NCI-H69 (cell line): ENCODE data around the gene PTPN5.

Experiments
- DNase-seq: peaks from one replicate; lab custom pipeline; 2025; lab: John Stamatoyannopoulos, UW

PTPN5 gene

DNA sequence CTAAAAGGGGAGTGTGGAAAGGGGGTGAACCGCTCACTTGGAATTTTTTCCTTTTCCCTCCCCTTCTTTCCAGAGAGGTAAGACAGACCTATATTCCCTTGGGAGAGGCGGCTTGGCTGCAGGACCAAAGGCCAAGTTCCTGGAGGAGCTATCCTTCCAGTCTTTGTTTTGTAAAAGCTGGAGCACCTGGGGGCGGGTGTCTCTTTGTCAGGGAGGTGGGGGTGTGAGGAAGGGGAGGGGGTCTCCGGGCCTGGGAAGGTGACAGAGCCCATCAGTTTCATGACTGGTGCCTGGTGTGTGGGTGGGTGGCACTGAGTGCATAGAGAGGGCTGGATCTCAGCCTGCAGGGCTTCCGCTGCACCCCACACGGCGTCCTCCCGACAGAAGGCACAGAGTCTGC is 18.5 kb downstream of the PTPN5 start:
- DNase-seq = no peak

DNA sequence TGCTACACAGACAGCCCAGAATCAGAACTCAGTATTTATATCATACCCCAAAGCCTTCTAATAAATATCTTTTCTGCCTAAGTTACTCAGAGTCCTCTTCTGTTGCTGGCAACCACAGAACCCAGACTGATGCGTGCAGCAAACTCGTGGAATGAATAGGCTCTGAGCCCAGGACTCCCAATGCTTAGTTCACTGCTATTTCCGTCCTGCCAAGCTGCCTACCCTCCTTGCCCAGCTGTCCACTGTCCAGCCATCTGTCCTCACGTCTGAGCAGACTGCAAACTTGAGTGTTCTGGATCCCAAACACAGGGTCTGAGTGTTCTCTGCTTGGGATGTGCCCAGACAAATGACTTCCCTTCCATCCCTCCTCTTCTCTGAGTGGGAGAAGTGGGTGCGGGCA is 19.4 kb downstream of the PTPN5 start:
- no peak for DNase-seq

DNA sequence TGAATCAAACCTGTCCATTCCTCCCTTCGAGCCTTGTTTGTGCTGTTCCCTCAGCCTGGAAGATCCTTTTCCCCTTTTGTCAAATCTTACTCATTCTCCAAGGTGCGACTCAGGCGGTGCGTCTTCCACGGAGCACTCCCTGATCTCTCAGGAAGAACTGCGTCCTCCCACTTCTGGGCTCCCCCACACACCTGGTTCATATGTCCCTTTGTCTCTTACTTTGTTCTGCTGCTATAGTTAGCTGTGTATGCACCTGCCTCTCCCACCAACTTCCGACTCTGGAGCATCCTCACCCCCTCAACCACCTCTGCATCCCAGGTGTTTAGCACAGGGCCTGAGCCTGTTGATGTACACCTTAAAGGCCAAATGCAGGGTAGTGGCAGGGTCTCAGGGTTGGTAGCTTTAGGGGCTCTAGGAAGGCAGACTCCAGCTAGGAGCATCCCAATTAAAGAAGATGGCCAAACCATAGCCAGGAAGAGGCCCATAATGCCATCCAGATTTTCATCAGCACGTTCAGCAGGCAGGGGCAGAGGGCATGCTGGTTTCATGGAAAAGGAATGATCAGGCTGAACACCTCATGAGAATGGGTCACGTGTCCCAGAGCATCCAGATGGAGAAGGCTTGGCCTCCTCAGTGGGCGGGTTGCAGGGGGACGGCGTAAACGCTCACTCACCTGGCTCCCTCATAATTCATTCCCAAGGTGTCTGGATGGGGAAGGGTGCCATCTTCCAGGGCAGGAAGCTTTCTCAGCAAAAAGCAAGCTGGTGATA is 20.1 kb downstream of the PTPN5 start:
- DNase-seq = no peak

DNA sequence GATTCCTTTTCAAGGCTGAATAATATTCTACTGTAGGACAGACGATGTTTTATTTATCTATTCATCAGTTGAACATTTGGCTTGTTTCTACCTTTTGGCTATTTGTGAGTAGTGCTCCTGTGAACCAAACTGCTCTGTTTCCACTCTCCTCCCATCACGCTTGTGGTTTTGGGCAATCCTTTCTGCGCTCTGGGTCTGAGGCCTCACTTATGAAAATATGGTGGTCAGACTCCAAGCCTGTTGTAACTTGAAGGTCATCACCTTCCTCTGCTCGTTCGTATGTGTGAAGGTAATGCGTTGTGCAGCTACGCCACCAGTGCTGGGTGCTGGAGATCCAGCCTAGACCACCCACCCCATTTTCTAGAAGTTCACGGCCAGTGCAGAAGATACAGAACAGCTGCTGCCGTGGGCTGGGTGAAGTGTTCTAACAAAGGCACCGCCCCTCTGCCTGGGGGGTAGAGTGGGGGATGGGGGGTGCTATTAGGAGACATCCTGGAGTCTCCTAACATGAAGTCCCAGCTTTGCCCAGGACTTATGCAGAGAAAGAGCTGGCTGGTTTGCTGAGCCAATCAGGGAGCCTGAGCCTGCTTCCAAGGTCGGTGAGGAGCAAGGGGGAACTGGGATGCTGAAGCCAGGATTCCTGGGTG is 21.0 kb downstream of the PTPN5 start:
- DNase-seq = no peak

DNA sequence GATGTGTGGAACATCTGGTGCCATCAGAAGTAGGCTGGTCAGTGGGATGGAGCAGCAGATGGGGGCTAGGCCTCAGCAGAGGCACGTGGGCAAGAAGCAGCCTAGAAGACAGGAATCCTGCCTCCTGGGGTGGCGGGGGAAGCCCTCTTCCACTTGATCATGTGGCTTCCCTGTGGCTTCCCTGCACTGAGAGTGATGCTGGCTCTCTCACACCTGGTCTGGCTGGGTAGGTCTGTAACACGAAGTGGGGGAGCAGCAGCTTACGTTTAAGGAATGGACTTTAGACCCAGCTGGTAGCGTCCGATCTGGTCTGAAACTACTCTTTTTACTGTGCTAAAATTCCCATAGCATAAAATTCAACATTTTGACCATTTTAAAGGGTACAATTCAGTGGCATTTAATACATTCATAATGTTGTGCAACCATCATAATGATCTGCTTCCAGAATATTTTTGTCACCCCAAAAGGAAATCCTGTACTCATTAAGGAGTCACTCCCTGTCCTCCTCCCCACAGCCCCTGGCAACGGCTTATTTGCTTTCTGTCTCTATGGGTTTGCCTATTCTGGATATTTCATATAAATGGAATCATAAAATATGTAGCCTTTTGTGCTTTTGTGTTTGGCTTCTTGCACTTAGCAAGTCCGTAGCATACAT is 21.7 kb downstream of the PTPN5 start:
- DNase-seq = peak; percentile 8

DNA sequence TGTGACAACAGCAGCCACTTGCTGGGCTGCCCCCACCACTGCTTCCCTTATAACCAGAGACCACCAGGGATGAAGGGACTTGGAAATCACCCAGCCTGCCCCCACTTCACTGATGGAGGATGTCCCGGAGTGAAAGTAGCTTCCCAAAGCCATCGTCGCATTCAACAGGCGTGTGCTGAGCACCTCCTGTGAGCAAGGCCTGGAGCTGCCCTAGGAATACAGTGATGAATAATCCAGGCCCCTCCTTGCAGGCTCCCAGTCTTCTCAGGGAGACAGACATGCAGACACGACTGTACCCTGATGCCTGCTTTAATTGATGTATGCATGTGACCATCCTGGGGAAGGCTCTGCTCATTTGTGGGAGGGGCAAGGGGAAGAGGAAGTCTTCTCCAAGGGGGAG is 22.6 kb downstream of the PTPN5 start:
- no peak for DNase-seq

DNA sequence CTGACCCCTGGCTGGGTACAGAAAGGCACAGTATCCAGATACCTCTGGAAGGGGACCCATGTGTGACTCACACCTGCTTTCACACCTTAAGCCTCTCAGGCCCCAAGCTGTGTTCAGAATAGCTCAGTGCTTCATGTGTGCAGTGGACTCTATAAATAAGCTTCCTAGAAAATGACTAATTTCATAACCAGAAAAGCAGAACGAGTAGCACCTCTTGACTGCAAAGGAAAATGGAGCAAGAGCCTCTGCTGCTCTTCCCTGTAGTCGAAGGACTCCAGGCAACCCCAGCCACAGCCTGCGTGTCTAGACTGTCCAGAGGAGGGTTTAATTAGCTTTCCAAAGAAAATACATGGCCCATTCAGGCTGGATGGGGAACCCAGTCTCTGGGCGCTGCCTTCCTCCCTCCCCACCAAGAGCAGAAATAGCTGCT is 23.1 kb downstream of the PTPN5 start:
- DNase-seq = no peak

DNA sequence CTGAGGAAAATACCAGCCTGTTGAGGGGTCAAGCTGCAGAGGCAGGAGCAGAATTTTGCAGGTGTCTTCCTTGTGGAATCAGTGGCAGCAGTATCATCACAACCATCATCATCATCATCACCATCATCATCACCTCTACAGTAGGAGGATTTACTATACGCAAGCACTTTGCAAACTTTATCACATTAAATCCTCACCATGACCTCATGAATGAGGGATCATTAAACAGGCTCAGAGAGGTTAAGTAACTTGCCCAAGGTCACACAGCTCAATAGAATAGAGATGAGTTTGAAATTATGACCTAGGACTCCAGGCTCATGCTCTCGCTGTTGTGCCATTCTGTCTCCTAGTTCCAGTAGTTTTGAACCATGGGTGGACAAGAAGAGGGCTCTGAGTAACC is 25.6 kb downstream of the PTPN5 start:
- no peak for DNase-seq

DNA sequence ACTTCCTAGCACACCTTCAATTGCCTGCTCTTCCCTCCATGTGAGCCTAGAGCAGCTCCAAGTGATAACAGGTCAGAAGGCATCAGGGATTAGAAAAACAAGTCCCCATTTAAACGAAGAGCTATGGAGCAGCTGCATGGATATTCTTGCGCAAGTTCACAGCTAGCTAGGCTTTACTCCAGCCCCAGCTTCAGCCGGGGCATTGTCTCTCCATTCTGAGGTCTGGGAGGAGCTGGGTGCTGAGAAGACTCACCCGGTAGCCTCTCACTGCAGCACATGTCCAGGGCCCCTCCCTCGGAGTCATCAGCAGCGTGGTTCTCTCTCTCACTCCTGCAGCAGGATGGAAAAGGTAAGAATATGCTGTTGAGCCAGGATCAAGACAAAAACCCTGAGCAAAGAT is 26.0 kb downstream of the PTPN5 start:
- no peak for DNase-seq

DNA sequence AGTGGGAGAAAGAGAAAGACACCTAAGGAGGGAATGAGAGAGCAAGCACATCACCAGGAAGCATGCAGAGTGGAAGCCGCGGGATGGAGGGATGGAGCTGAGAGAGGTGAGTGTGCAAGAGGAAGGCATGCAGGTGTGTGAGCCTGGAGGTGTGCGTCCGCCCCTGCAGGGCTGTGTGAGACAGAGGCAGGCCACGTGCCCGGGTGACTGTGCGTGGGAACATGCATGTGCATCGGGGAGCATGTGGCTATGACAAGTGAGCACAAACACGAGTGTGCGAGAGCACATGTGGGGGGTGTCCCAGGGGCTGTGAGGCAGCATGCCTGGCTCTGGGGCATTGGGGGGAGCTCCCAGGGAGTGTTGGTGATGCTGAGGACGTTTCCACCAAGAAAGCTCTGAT is 29.9 kb downstream of the PTPN5 start:
- no peak for DNase-seq

DNA sequence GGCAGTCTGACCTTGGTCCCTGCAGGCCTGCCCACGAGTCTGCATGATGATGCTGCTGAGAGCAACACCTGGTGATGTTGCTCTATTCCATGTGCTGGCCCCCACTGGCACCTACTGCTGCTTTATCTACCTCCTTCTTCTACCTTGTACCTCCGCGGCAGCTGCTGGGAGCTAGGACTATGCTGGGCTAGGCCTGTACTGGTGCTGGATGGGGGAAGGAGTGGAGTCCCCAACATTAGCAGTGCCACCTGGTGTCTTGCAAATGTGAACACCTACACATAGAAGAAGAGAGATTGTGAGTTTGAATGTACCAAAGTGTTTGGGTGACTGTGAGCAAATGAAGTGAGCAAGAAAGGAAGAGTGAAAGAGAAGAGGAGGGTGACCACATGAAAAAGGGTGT is 30.5 kb downstream of the PTPN5 start:
- no peak for DNase-seq

DNA sequence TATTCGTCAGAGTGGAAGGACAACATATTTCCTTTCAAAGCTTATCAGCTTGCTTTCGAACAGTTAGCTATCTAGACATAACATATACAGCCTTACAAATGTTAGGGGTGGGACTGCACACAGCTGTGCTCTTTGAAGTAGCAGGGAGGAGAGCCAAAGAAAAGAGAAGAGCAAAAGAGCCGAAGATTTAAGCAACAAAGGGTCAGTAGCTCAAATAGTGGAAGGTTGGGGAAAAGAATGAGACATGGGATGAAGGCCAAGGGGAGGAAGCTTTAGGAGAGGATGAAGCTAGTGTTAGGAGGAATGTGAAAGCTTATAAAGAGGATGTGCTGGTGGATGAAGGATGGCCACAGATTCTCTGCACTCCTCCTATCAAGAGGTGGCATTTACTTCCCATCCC is 33.8 kb downstream of the PTPN5 start:
- no peak for DNase-seq

DNA sequence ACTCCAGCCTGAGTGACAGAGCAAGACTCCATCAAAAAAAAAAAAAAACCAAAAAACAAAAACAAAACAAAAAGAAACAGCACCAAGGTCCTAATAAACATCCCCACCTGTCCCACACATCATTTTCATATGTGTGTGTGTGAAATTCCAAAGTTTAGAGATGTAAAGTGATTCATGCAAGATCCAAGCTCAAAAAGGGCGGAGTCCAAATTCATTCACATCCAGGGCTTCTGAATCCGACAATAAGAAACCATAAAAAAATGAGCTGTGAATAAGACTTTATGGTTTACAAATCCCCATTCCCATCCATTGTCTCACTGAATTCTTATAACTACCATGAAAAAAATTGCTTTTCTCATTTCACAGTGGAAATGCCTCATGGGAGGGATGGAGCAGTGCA is 34.7 kb downstream of the PTPN5 start:
- no peak for DNase-seq

DNA sequence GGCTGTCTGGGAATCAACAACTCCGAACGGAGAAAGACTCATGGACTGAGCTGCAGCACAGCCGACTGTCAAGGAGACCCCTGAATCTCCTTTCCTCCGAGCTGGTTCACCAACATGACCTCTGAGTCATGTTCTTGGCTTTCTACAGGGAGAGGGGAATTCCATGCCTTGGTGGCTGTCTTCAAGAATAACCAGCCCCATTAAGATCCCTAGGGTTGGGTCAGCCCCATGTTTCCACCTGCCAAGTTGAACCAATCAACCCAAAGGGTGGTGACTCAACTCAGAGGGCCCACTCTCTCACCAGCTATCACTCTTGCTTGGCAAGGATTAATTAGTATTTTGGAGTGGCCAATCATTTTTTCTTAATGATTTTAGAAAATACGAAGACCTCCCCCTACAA is 37.3 kb downstream of the PTPN5 start:
- DNase-seq = no peak

DNA sequence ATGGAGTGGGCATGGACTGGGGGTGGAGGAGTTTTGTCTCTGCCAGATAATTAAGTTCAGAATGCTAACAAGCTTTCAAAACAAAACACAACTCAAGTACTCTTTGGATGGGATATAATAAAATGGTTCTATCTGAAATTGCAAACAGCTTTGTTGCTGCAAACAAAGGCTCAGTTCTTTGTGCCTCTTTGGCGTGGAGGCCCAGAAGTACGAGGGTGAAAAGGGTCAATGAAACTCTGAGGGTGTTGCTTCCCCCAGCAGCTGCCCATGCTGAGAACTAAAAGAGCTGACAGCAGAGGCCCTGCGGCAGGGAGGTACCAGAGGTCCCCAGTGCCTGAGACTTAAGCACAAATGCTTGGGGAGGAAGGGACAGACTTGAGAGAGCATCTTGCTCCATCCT is 39.1 kb downstream of the PTPN5 start:
- DNase-seq = peak; percentile 33

DNA sequence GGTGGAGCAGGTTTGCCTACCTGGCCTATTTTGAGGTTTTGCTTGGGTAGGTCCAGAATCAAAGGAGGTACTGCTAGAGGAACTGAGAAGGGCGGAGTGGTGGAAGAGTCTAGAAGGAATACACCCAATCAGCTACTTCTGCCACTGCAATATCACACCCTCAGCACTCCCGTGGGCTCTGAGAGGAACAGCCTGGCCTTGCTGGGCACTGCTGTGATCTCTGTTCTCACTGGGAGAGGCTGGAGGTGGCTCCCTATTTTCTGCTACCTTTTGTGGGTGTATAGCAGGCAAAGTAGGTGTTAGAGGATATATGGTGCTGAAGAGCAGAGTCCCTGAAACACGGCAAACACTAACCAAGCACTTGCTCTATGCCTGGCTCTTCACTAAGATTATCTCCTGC is 40.7 kb downstream of the PTPN5 start:
- no peak for DNase-seq

DNA sequence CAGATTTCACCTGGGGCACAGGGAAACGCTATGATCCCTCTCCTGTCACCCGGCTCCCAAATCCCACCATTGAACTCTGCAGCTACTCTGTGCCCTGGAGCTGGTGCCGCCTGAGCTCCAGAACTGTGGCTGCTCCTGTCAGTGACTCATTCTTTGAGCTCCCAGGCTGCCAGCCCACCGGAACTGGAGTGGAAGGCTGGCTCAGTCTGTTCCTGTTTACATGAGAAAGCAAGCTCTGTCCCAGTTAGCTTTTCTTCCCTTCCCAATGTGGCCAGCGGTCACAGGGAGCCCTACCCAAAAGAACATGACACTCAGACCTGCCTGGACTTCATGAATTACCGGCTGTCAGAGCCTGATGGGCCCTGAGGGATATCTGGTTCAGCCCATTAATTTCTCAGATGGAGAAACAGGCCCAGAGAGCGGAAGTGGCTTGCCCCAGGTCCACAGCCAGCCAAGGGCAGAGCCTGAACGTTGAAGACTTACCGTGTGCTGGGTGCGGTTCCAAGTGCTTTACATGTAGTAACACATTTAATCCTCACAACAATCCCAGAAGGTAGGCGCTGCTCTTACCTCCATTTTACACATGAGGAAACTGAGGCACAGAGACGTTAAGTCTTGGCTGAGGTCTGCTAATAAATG is 41.8 kb downstream of the PTPN5 start:
- DNase-seq = no peak

DNA sequence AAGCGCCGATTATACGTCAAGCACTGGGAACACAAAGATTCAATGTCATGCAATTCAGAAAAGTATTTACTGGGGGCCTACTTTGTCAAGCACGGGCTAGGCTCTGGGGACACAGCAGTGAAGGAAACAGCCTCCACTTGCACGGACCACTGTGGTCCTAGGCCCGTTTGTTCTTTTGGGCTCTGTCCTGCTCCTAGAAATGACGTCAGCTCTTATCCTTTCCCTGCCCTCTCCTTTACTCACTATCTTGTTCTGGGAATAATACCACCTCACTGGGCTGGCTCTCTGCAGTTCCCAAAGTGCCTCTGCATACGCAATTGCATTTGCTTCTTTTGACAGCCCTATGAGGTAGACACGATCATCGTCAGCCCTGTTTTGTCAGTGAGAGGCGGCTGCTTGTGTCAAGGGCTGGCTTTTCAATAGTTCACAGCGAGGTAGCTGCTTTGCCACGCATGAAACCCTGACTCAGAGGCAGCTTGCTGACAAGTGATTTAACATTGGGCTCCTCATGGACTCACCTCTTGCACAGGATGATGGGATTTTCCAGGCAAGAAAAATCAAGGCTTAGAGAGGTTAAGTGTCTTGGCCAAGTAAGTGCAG is 42.7 kb downstream of the PTPN5 start:
- no peak for DNase-seq

DNA sequence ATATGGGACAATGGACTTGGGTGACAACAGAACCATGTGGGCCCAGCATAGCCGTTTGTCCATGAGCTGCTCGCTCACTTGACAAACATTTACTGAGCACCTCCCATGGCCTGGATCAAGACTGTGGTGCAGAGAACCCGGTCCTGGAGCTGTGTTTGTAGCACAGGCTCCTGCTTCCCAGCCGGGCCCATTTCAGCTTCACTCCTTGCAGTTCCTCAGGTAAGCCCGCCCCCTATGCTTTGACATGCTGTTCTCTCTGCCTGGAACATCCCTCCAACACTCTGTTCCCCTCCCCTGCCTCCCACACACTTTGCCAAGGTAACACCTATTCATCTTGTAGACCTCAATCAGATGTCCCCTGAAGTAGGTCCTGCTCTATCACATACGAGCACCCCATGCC is 46.3 kb downstream of the PTPN5 start:
- DNase-seq = no peak

DNA sequence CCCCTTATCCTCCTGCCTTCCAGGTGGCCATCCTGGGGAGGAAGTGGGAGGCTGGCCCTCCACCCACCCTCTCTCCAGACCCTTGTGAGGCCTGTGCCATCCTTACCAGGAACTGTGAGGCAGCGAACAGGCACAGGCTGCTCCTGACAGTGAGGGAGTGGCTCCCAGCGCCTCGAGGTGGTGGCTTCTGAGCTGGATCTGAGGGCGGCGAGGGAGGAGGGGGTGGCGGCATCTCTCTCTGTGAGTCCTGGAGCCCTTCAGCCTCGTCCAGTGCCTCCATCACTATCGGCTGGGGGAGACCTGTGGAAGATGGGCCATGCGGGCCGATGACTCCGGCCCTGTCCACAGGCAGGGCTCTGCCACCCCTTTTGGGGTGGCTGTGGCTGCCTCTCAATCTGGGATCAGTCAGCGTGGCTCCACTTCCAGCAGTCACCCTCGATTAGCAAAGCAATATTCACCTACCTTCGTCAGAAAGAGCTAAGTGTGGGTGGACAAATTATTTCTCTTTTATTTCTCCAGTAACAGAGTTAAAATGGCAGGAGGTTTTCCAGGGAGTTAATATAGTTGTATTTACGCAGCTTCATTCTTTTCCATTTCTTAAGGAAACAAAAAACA is 47.6 kb downstream of the PTPN5 start:
- no peak for DNase-seq

DNA sequence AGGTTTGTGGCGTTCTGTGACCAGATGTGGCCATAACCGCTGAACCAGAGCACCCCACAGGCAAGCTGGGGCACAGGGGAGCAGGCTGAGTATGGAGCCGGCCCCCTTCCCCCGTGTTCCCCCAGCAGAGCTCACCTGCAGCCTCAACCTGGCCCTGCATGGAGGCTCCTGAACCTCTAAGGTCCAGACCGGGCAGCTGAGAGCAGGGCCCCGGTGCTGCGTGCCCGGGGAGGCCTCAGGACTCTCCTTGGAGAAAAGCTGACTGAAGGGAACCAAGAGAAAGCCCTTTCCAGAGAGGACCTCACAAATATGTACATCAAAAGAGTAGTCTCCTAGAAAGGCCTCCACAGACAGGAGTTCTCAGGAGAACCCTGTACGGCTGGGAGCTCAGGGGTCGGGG is 48.2 kb downstream of the PTPN5 start:
- DNase-seq = no peak

DNA sequence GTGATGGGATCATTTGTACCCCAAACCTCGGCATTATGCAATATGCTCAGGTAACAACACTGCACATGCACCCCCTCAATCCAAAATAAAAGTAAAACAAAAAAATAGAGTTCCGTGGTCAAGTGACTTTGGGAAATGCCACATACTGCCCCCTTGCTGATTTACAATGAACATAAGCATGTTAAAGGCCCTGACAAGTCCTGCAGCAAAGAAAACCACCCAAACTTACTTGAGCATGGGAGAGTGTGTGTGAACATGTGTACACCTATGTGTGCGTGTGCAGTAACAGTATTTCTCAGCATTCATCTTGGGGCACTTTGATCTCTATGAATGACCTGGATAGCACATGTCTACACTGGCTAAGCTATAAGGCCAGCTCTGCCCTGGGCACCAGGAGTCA is 49.8 kb downstream of the PTPN5 start:
- no peak for DNase-seq
